A549 (cell line): Measurements from ENCODE around the gene IL33. TPM values are rescaled to one million over a fixed set of nuclear protein-coding genes. Genes with fewer than 3 reads are reported as not detected.
A peak's percentile ranks its signal among the peaks of the same experiment; 100 is the strongest.

Experiments
- ATAC-seq, 2 experiments: fragments of 200-7000 bp in 1 of 2; fragments of >200 bp in 1 of 2; cut with Nextera tagmentation in 1 of 2; cut with Tn5 transposase in 1 of 2; 3 replicates each; pipeline versions ENCODE4 v1.8.0 to v1.9.1; 2018 to 2020; ENCODE audit warnings: mild to moderate bottlenecking in 1 of 2, moderate library complexity in 1 of 2
- CTCF ChIA-PET: fragments of 300-600 bp; sonication (Branson Sonifier 250); formaldehyde crosslinking; extraction: SDS; loops from one replicate; lab custom pipeline; 2021; ENCODE audit warnings: antibody characterized with exemption, inconsistent platforms; lab: Yijun Ruan, JAX
- POLR2A ChIA-PET: fragments of 350-600 bp; formaldehyde crosslinking; extraction: SDS; loops from one replicate; lab custom pipeline; 2021; ENCODE audit warnings: antibody characterized with exemption, inconsistent platforms; lab: Yijun Ruan, JAX
- DNase-seq, 2 experiments: peaks; one replicate each; pipeline versions ENCODE4 v3.0.0 to v3.0.0-alpha.2; 2011 to 2016; ENCODE audit warnings: low read depth in 1 of 2, low spot score in 1 of 2
- FAIRE-seq: peaks from 2 replicates; lab custom pipeline; 2011; peaks lifted over from hg19 to GRCh38; lab: Jason Lieb, UNC
- H3K27ac ChIP-seq, 2 experiments: fragments of >200 bp; sonication (Bioruptor Twin); formaldehyde crosslinking; 3 replicates each; pipeline ENCODE4 v1.5.1; 2016 to 2017
- H3K4me1 ChIP-seq: fragments of >200 bp; sonication (Bioruptor Twin); formaldehyde crosslinking; 3 replicates; pipeline ENCODE4 v1.6.1; 2016
- H3K4me2 ChIP-seq: fragments of >200 bp; sonication (Bioruptor Twin); formaldehyde crosslinking; 3 replicates; pipeline ENCODE4 v1.6.1; 2016
- H3K4me3 ChIP-seq: fragments of >200 bp; sonication (Bioruptor Twin); formaldehyde crosslinking; 3 replicates; pipeline ENCODE4 v1.5.1; 2016
- H3K9me3 ChIP-seq: fragments of >200 bp; sonication (Bioruptor Twin); formaldehyde crosslinking; 3 replicates; pipeline ENCODE4 v1.6.1; 2016
- BHLHE40 ChIP-seq: IDR thresholded peaks from 2 replicates; pipeline ENCODE4 v1.6.1; 2012; ENCODE audit warnings: low read depth, low read length, inconsistent platforms
- CBX8 ChIP-seq: fragments of 200-600 bp; sonication (generic); IDR thresholded peaks from 2 replicates; pipeline ENCODE4 v1.6.1; 2016
- EHMT2 ChIP-seq: fragments of 200-600 bp; sonication (generic); IDR thresholded peaks from 2 replicates; pipeline ENCODE4 v1.6.1; 2016; ENCODE audit warnings: antibody characterized with exemption, low read depth, mild to moderate bottlenecking, moderate library complexity
- FOXS1 ChIP-seq: fragments of 250-450 bp; sonication (Bioruptor Pico); IDR thresholded peaks from 2 replicates; pipeline ENCODE4 v1.5.0; 2020; ENCODE audit warnings: mild to moderate bottlenecking, moderate library complexity
- HES2 ChIP-seq: fragments of >200 bp; sonication (Bioruptor Twin); formaldehyde crosslinking; IDR thresholded peaks from 2 replicates; pipeline ENCODE4 v1.6.1; 2016
- JUN ChIP-seq, 2 experiments: fragments of >200 bp; sonication (Bioruptor Twin); formaldehyde crosslinking; IDR thresholded peaks; 2 replicates in 1 of 2; 3 replicates in 1 of 2; pipeline ENCODE4 v1.6.1; 2016 to 2017
- JUNB ChIP-seq: fragments of >200 bp; sonication (Bioruptor Twin); formaldehyde crosslinking; IDR thresholded peaks from 2 replicates; pipeline ENCODE4 v1.6.1; 2016
- KDM5A ChIP-seq: fragments of 200-600 bp; sonication (generic); IDR thresholded peaks from 2 replicates; pipeline ENCODE4 v1.6.1; 2016; ENCODE audit warnings: antibody characterized with exemption, mild to moderate bottlenecking
- MAFK ChIP-seq: fragments of 450-650 bp; IDR thresholded peaks from 2 replicates; pipeline ENCODE4 v1.6.1; 2014; ENCODE audit not compliant: partially characterized antibody
- MAX ChIP-seq: IDR thresholded peaks from 2 replicates; pipeline ENCODE4 v1.6.1; 2012
- PBX3 ChIP-seq: IDR thresholded peaks from 2 replicates; pipeline ENCODE4 v1.6.1; 2012
- POLR2A ChIP-seq: IDR thresholded peaks from 2 replicates; pipeline ENCODE4 v1.6.1; 2012; ENCODE audit warnings: mild to moderate bottlenecking, low read length
- RARB ChIP-seq: fragments of 250-450 bp; sonication (Bioruptor Pico); IDR thresholded peaks from 2 replicates; pipeline ENCODE4 v1.8.0; 2021; ENCODE audit warnings: mild to moderate bottlenecking, moderate library complexity
- SMC3 ChIP-seq: fragments of >200 bp; sonication (Bioruptor Twin); formaldehyde crosslinking; IDR thresholded peaks from 3 replicates; pipeline ENCODE4 v1.6.1; 2018; ENCODE audit warnings: inconsistent platforms
- TFCP2L1 ChIP-seq: fragments of 250-450 bp; sonication (Bioruptor Pico); IDR thresholded peaks from 2 replicates; pipeline ENCODE4 v1.5.0; 2021; ENCODE audit warnings: mild to moderate bottlenecking
- TP53 ChIP-seq: fragments of 250-450 bp; sonication (Bioruptor Pico); IDR thresholded peaks from 2 replicates; pipeline ENCODE4 v1.5.0; 2021; ENCODE audit warnings: mild to moderate bottlenecking, moderate library complexity
- WGBS: methylation state at CpG from one replicate; pipeline ENCODE4 v1.1.6; 2017; ENCODE audit errors: missing lambda C conversion rate; 5-methylcytosine and 5-hydroxymethylcytosine counted together
- polyA plus RNA-seq, 4 experiments: library from polyadenylated mRNA; depleted of rRNA in 3 of 4; stranded (reverse); fragments of >200 nt; fragmentation: RNase III in 1 of 4; extraction: RNeasy Plus Mini Kit Qiagen cat#74134 plus additional on column Dnase treatment in 1 of 4; gene quantifications; 2 replicates in 3 of 4; 3 replicates in 1 of 4; pipeline ENCODE4 v1.2.3, GENCODE V29; 2011 to 2017
- TF ChIP-seq, protein P1 (sequence below): fragments of >200 bp; sonication (Bioruptor Twin); formaldehyde crosslinking; IDR thresholded peaks from 3 replicates; pipeline ENCODE4 v1.5.1; 2016
- TF ChIP-seq, protein P2 (sequence below): fragments of >200 bp; sonication (Bioruptor Twin); formaldehyde crosslinking; IDR thresholded peaks from 3 replicates; pipeline ENCODE4 v1.6.1; 2016
- TF ChIP-seq, protein P3 (sequence below): fragments of 450-650 bp; IDR thresholded peaks from 2 replicates; pipeline ENCODE4 v1.6.1; 2014; ENCODE audit warnings: antibody characterized with exemption

The IL33 gene
- polyA plus RNA-seq, 2 of the 4 experiments (the other 2 are of a cell fraction): 0.31 to 0.72 TPM

DNA sequence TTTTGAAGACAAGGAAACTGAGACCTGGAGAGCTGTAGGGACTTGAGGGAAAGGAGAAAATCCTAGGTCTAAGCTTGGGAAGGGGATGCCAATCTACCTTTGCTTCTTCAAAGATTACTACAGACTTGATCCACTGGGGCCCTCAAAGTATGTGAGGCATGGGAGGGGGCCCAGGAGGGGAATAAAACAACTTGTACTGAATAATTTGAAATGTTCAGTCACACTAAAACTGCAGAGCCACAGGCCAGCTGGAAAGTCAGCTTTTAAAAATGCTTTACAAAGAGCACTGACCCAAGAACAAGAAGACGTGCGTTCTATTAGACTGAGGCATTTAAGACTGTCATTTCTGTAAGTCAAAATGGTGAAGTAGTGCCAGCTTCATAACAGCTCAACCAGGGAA, 13.6 kb downstream of the IL33 start (continued):
- no peak for TF ChIP-seq PBX3

GRCh38 chr9:6229619-6230018, 14.0 kb downstream of the IL33 start:
- POLR2A ChIA-PET: no interaction called here
- Histone ChIP-seq H3K4me3 (no peak overlapping the region), H3K9me3 (no peaks in the 10 kb centered on the region), H3K4me2 (no peak overlapping the region), H3K4me1 (peaks cover 7% of the 10 kb centered on the region; the same call in 1 of the 3 replicates), H3K27ac (no peak overlapping the region)
- FAIRE-seq (no peak), DNase-seq (peak in 1 of 2 experiments; percentile 20), ATAC-seq (peak in 1 of 2 experiments; percentile 26; a peak in 2 of 6 replicates)
- CTCF ChIA-PET: no interaction called here
- WGBS: 7% methylated on average over 1 of the region's 1 CpG
- no peak for TF ChIP-seq FOXS1 (CRISPR knock-in tag)
- TF ChIP-seq PBX3: no peak
- TF ChIP-seq, protein P1, sequence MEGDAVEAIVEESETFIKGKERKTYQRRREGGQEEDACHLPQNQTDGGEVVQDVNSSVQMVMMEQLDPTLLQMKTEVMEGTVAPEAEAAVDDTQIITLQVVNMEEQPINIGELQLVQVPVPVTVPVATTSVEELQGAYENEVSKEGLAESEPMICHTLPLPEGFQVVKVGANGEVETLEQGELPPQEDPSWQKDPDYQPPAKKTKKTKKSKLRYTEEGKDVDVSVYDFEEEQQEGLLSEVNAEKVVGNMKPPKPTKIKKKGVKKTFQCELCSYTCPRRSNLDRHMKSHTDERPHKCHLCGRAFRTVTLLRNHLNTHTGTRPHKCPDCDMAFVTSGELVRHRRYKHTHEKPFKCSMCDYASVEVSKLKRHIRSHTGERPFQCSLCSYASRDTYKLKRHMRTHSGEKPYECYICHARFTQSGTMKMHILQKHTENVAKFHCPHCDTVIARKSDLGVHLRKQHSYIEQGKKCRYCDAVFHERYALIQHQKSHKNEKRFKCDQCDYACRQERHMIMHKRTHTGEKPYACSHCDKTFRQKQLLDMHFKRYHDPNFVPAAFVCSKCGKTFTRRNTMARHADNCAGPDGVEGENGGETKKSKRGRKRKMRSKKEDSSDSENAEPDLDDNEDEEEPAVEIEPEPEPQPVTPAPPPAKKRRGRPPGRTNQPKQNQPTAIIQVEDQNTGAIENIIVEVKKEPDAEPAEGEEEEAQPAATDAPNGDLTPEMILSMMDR: no peak
- TF ChIP-seq JUN (IDR thresholded peaks at IDR 0.05): no peak
- TF ChIP-seq MAFK: no peak
- TF ChIP-seq BHLHE40: no peak
- TF ChIP-seq EHMT2: no peak
- no peak for TF ChIP-seq MAX
- TF ChIP-seq TFCP2L1 (CRISPR knock-in tag): no peak
- TF ChIP-seq, protein P2, sequence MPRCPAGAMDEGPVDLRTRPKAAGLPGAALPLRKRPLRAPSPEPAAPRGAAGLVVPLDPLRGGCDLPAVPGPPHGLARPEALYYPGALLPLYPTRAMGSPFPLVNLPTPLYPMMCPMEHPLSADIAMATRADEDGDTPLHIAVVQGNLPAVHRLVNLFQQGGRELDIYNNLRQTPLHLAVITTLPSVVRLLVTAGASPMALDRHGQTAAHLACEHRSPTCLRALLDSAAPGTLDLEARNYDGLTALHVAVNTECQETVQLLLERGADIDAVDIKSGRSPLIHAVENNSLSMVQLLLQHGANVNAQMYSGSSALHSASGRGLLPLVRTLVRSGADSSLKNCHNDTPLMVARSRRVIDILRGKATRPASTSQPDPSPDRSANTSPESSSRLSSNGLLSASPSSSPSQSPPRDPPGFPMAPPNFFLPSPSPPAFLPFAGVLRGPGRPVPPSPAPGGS: no peak
- no peak for TF ChIP-seq HES2
- TF ChIP-seq POLR2A: no peak

DNA sequence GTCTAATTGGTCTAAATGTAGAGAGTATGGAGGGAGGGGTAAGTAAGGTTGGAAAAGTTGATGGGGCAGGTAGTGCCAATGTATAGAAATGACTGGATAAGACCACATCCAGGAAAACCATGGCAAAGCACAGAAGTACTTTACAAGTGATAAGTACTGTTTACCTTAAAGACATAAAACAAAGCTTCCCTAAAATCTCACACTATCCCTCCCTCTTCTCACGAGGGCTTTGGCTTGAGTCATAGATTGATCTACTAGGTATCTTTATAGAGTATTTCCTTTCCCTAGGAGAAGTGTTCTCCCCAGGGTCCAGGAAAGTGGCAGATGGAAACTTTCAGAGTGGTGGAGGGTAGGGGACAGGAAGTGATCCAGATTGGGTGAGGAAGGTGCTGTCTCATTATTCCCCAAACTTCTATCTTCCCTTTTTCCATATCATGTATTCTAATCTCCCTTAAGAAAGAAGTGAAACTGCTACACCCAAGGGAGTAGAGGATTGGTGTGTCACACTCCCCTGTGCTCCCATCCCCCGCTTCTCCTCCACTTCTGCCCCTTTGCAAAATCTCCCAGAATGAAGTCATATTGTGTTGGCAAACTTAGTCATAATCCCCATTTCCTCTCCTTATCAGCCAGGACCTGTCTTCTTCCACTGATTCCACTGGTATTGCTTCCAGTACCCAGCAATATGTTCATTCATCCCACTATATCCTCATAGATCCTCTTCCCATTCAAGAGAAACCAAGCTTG, 14.6 kb downstream of the IL33 start:
- POLR2A ChIA-PET: no interaction called here

More for the DNA sequence above, 14.6 kb downstream of the IL33 start:
- FAIRE-seq: no peak
- H3K27ac ChIP-seq: no peak overlapping the region; a peak in 1 of 6 replicates
- H3K4me3 ChIP-seq: no peak overlapping the region
- peaks cover 7% of the 10 kb centered on the region; the same call in 1 of the 3 replicates for H3K4me1 ChIP-seq
- H3K9me3 ChIP-seq: no peaks in the 10 kb centered on the region
- 31% methylated on average over 2 of the region's 2 CpGs for WGBS
- no peak overlapping the region for H3K4me2 ChIP-seq
- CTCF ChIA-PET: no interaction called here
- ATAC-seq: no peak
- DNase-seq: no peak
- no peak for TF ChIP-seq JUNB
- no peak for TF ChIP-seq RARB (CRISPR knock-in tag)
- no peak for TF ChIP-seq KDM5A
- no peak for TF ChIP-seq SMC3
- no peak for TF ChIP-seq MAX
- no peak for TF ChIP-seq TP53 (CRISPR knock-in tag)
- TF ChIP-seq CBX8: no peak
- TF ChIP-seq TFCP2L1 (CRISPR knock-in tag): no peak
- TF ChIP-seq, protein P3, sequence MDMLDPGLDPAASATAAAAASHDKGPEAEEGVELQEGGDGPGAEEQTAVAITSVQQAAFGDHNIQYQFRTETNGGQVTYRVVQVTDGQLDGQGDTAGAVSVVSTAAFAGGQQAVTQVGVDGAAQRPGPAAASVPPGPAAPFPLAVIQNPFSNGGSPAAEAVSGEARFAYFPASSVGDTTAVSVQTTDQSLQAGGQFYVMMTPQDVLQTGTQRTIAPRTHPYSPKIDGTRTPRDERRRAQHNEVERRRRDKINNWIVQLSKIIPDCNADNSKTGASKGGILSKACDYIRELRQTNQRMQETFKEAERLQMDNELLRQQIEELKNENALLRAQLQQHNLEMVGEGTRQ: no peak
